Measurements from ENCODE around the gene AATK. TPM values are rescaled to one million over a fixed set of nuclear protein-coding genes. Genes with fewer than 3 reads are reported as not detected.

The AATK gene
- polyA plus RNA-seq, 1 of the 3 experiments (the other 2 are of a cell fraction) = 0.51 TPM

DNA sequence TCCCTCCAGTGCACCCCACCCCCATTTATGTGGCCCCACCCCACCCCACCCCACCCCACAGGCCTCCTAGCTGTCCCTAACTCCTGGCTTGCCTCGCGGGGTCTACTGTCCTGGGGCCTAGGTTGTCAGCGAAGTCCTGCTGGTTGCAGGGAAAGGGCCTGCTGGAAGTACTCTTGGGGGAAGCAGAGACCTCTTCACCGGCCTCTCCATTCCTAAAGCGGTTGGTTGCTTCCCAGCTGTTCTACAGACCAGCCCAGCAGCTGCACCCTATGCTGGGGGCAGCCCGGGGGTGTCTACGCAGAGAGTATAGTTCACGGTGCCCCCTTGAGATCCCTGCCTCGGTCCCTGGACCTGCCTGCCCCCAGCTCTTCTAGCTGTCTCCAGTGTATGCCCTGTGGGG, 74.9 kb downstream of the AATK start:
- WGBS (ENCODE audit: low lambda C conversion rate) = 93% methylated on average over 5 of the region's 9 CpGs
- Histone ChIP-seq H3K27ac (ENCODE audit: low read depth in 2 of 2, low read length in 1 of 2) (no peak overlapping the region), H3K9ac (no peak overlapping the region), H3K4me3 (ENCODE audit: low read depth in 2 of 2, low read length in 1 of 2) (no peak overlapping the region), H3K79me2 (ENCODE audit: insufficient read depth) (no peaks in the 10 kb centered on the region), H3K36me3 (replicated peaks in 1 of 2; ENCODE audit: control insufficient read depth in 1 of 2, insufficient read depth in 2 of 2, low read length in 1 of 2) (peaks cover 0 to 18% of the 10 kb centered on the region in 2 experiments), H2AFZ (ENCODE audit: low read depth) (no peak overlapping the region), H3K4me2 (no peak overlapping the region), H4K20me1 (ENCODE audit: insufficient read depth) (no peaks in the 10 kb centered on the region), H3K27me3 (ENCODE audit: insufficient read depth) (no peaks in the 10 kb centered on the region), H3K9me3 (no peaks in the 10 kb centered on the region), H3F3A (replicated peaks; ENCODE audit: insufficient read depth) (peaks cover 22% of the 10 kb centered on the region), H3K4me1 (ENCODE audit: control insufficient read depth in 1 of 2, insufficient read depth in 2 of 2, low read depth in 1 of 2, low read length in 1 of 2) (peaks cover 25 to 42% of the 10 kb centered on the region in 2 experiments; a peak in 3 of 4 replicates), H3K9me2 (no peaks in the 10 kb centered on the region)
- TF ChIP-seq, protein P1, sequence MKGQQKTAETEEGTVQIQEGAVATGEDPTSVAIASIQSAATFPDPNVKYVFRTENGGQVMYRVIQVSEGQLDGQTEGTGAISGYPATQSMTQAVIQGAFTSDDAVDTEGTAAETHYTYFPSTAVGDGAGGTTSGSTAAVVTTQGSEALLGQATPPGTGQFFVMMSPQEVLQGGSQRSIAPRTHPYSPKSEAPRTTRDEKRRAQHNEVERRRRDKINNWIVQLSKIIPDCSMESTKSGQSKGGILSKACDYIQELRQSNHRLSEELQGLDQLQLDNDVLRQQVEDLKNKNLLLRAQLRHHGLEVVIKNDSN (IDR thresholded peaks at IDR 0.05; ENCODE audit: borderline replicate concordance, low read depth) = no peak
- TF ChIP-seq GABPA (IDR thresholded peaks at IDR 0.05; ENCODE audit: low read depth) (no peak), CHD2 (IDR thresholded peaks at IDR 0.05; ENCODE audit: low read length, partially characterized antibody) (no peak), EP300 (IDR thresholded peaks at IDR 0.05; ENCODE audit: borderline replicate concordance in 1 of 2, low read depth in 1 of 2, low read length in 1 of 2) (no peak)
- ChIA-PET POLR2A (no interaction called here), CTCF (interaction anchor here (0.9 to 14.2 kb wide), 9 partner anchors 10 to 102 kb away, joined by 3 to 188 read pairs (median 7); no protein-coding TSS in a partner anchor)
- no peak for DNase-seq

DNA sequence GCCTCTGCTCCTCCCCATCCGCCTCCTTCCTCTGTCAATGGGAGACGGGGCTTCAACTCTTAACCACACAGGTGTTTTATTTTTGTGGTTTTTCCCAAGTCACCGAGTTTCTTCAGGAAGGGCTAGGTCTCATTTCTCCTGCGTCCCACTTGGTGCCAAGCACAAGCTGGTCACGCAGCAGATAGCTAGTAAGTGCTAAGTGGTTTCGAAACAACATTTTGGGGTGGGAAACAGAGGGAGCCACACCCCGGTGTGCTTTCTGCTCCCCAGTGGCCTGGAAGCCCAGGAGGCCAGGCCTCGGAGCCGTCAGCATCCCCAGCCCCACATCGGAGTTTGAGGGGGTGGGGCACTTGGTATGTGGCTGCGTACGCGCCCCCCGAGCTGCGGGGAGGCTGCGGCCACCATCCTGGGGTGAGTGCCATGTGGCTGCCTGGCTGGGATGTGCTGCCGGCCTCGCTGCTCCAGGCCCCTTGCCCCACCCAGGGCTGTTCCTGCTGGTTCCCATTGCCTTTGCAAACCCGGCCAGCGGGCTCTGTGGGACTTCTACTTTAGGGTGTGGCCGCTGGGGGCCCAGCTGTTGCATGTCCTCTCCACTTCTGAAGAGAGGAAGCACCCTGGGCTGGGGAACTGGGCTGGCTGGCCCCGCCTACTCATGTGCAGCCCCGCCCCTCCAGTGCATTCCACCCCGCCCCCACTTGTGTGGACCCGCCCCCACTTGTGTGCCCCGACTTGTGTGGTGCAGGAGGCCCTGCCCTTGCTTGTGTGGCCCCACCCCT, 75.5 kb downstream of the AATK start:
- POLR2A ChIA-PET = no interaction called here
- Histone ChIP-seq H3K9me2 (no peaks in the 10 kb centered on the region), H3K27ac (ENCODE audit: low read depth in 2 of 2, low read length in 1 of 2) (no peak overlapping the region), H3K36me3 (replicated peaks in 1 of 2; ENCODE audit: control insufficient read depth in 1 of 2, insufficient read depth in 2 of 2, low read length in 1 of 2) (peaks cover 0 to 18% of the 10 kb centered on the region in 2 experiments), H3K9me3 (no peaks in the 10 kb centered on the region), H4K20me1 (ENCODE audit: insufficient read depth) (no peaks in the 10 kb centered on the region), H3K4me2 (no peak overlapping the region), H3K27me3 (ENCODE audit: insufficient read depth) (no peaks in the 10 kb centered on the region), H3K4me3 (ENCODE audit: low read depth in 2 of 2, low read length in 1 of 2) (no peak overlapping the region), H3K4me1 (ENCODE audit: control insufficient read depth in 1 of 2, insufficient read depth in 2 of 2, low read depth in 1 of 2, low read length in 1 of 2) (peaks cover 19 to 42% of the 10 kb centered on the region in 2 experiments; a peak in 3 of 4 replicates), H2AFZ (ENCODE audit: low read depth) (no peak overlapping the region), H3K79me2 (ENCODE audit: insufficient read depth) (no peaks in the 10 kb centered on the region), H3K9ac (no peak overlapping the region), H3F3A (replicated peaks; ENCODE audit: insufficient read depth) (peaks cover 19% of the 10 kb centered on the region)
- CTCF ChIA-PET = interaction anchor here (1.0 to 14.2 kb wide), 5 partner anchors 10 to 102 kb away, joined by 3 to 188 read pairs (median 7); no protein-coding TSS in a partner anchor
- TF ChIP-seq, protein P2, sequence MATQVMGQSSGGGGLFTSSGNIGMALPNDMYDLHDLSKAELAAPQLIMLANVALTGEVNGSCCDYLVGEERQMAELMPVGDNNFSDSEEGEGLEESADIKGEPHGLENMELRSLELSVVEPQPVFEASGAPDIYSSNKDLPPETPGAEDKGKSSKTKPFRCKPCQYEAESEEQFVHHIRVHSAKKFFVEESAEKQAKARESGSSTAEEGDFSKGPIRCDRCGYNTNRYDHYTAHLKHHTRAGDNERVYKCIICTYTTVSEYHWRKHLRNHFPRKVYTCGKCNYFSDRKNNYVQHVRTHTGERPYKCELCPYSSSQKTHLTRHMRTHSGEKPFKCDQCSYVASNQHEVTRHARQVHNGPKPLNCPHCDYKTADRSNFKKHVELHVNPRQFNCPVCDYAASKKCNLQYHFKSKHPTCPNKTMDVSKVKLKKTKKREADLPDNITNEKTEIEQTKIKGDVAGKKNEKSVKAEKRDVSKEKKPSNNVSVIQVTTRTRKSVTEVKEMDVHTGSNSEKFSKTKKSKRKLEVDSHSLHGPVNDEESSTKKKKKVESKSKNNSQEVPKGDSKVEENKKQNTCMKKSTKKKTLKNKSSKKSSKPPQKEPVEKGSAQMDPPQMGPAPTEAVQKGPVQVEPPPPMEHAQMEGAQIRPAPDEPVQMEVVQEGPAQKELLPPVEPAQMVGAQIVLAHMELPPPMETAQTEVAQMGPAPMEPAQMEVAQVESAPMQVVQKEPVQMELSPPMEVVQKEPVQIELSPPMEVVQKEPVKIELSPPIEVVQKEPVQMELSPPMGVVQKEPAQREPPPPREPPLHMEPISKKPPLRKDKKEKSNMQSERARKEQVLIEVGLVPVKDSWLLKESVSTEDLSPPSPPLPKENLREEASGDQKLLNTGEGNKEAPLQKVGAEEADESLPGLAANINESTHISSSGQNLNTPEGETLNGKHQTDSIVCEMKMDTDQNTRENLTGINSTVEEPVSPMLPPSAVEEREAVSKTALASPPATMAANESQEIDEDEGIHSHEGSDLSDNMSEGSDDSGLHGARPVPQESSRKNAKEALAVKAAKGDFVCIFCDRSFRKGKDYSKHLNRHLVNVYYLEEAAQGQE (IDR thresholded peaks at IDR 0.05; ENCODE audit: low read depth, low read length) = no peak
- TF ChIP-seq, protein P3, sequence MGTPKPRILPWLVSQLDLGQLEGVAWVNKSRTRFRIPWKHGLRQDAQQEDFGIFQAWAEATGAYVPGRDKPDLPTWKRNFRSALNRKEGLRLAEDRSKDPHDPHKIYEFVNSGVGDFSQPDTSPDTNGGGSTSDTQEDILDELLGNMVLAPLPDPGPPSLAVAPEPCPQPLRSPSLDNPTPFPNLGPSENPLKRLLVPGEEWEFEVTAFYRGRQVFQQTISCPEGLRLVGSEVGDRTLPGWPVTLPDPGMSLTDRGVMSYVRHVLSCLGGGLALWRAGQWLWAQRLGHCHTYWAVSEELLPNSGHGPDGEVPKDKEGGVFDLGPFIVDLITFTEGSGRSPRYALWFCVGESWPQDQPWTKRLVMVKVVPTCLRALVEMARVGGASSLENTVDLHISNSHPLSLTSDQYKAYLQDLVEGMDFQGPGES (IDR thresholded peaks at IDR 0.05; ENCODE audit: low read depth, low read length) = no peak
- TF ChIP-seq MXI1 (IDR thresholded peaks at IDR 0.05; ENCODE audit: low read depth, low read length) (no peak), TCF12 (IDR thresholded peaks at IDR 0.05) (no peak), ELF1 (IDR thresholded peaks at IDR 0.05) (no peak), POLR2AphosphoS5 (IDR thresholded peaks at IDR 0.05; ENCODE audit: low read depth, low read length) (no peak), FOXJ3 (CRISPR knock-in tag; IDR thresholded peaks at IDR 0.05) (no peak)
- TF ChIP-seq, protein P1 (IDR thresholded peaks at IDR 0.05; ENCODE audit: borderline replicate concordance, low read depth) = no peak
- TF ChIP-seq, protein P4, sequence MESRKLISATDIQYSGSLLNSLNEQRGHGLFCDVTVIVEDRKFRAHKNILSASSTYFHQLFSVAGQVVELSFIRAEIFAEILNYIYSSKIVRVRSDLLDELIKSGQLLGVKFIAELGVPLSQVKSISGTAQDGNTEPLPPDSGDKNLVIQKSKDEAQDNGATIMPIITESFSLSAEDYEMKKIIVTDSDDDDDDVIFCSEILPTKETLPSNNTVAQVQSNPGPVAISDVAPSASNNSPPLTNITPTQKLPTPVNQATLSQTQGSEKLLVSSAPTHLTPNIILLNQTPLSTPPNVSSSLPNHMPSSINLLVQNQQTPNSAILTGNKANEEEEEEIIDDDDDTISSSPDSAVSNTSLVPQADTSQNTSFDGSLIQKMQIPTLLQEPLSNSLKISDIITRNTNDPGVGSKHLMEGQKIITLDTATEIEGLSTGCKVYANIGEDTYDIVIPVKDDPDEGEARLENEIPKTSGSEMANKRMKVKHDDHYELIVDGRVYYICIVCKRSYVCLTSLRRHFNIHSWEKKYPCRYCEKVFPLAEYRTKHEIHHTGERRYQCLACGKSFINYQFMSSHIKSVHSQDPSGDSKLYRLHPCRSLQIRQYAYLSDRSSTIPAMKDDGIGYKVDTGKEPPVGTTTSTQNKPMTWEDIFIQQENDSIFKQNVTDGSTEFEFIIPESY (IDR thresholded peaks at IDR 0.05; ENCODE audit: borderline replicate concordance, low read depth) = no peak
- WGBS (ENCODE audit: low lambda C conversion rate) = 91% methylated on average over 19 of the region's 26 CpGs
- DNase-seq = peak; percentile 83
